ENCODE measurements around the gene EPS8L3. TPM values are rescaled to one million over a fixed set of nuclear protein-coding genes. Genes with fewer than 3 reads are reported as not detected.

The EPS8L3 gene
- total and polyA plus RNA-seq, 11 donors = 0.25 to 0.75 (median 0.30) TPM; not detected in 5

- intact Hi-C loops (cut with DNase I) = no loop called here
- 94 to 97% (median 96%) methylated on average over 4 to 6 of the region's 6 CpGs for WGBS, 4 donors
- ATAC-seq = peak in 1 of 4 donors; percentile 25
Measured at GRCh38 chr1:109807822-109808680, 44.3 kb upstream of the EPS8L3 start.

DNA sequence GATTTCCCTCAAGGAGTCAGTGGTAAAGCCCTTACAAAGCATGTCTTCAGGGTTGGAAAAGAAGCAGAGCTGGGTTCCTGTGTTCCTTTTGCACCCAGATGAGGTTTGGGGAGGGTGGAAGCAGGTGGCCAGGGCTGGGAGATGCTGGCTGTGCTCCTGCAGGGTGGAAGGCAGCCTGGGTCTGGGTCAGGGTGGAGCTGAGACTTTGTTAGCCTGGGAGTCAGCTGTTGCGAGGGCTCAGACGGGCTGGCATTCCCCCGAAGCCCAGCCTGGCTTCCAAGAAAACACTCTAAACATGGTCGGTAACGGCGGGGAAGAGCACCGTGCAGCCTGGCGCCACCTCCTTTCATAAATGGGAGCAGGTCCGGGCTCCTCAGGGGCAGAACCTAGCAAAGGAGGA lies 43.7 kb upstream of the EPS8L3 start:
- no peak for ATAC-seq
- TF ChIP-seq CTCF (IDR thresholded peaks at IDR 0.05) (no peak), POLR2A (IDR thresholded peaks at IDR 0.05) (no peak)
- intact Hi-C loops (cut with DNase I) = no loop called here
- Histone ChIP-seq H3K4me1 (peaks cover 0 to 47% (median 20%) of the 10 kb centered on the region in 12 donors), H3K27me3 (no peaks in the 10 kb centered on the region), H3K27ac (peak overlapping the region in 1 of 12 donors; percentile 39), H3K36me3 (no peaks in the 10 kb centered on the region), H3K9me3 (no peaks in the 10 kb centered on the region), H3K4me3 (no peak overlapping the region)
- DNase-seq = no peak
- 90 to 100% (median 95%) methylated on average over 5 to 9 of the region's 9 CpGs for WGBS, 4 donors

More at GRCh38 chr1:109807822-109808680, 44.3 kb upstream of the EPS8L3 start:
- Histone ChIP-seq H3K4me1 (peaks cover 0 to 42% (median 18%) of the 10 kb centered on the region in 12 donors), H3K9me3 (no peaks in the 10 kb centered on the region), H3K36me3 (no peaks in the 10 kb centered on the region), H3K27ac (no peak overlapping the region), H3K27me3 (no peaks in the 10 kb centered on the region), H3K4me3 (no peak overlapping the region)
- TF ChIP-seq CTCF (IDR thresholded peaks at IDR 0.05) = no peak
- DNase-seq = no peak

- intact Hi-C loops (cut with DNase I) = no loop called here
- Histone ChIP-seq H3K9me3 (no peaks in the 10 kb centered on the region), H3K4me1 (peaks cover 0 to 47% (median 20%) of the 10 kb centered on the region in 12 donors), H3K27ac (peak overlapping the region in 1 of 12 donors; percentile 39), H3K27me3 (no peaks in the 10 kb centered on the region), H3K4me3 (no peak overlapping the region), H3K36me3 (no peaks in the 10 kb centered on the region)
- no peak for DNase-seq
- no peak for TF ChIP-seq POLR2A (IDR thresholded peaks at IDR 0.05)
- TF ChIP-seq CTCF (IDR thresholded peaks at IDR 0.05) = peak in 1 of 12 donors; percentile 11
- 55 to 68% (median 64%) methylated on average over 5 to 6 of the region's 6 CpGs for WGBS, 4 donors
- ATAC-seq = peak in 2 of 4 donors; percentile 14 to 15
Measured at GRCh38 chr1:109806733-109807400, 43.1 kb upstream of the EPS8L3 start.

GRCh38 chr1:109805486-109806165 lies 41.9 kb upstream of the EPS8L3 start:
- Histone ChIP-seq H3K4me1 (peaks cover 0 to 47% (median 20%) of the 10 kb centered on the region in 12 donors), H3K36me3 (no peaks in the 10 kb centered on the region), H3K27ac (no peak overlapping the region), H3K4me3 (no peak overlapping the region), H3K27me3 (no peaks in the 10 kb centered on the region), H3K9me3 (no peaks in the 10 kb centered on the region)
- no peak for TF ChIP-seq POLR2A (IDR thresholded peaks at IDR 0.05)
- no peak for TF ChIP-seq CTCF (IDR thresholded peaks at IDR 0.05)
- ATAC-seq (no peak), DNase-seq (peak in 1 of 5 donors; percentile 11)
- 67 to 79% (median 71%) methylated on average over 7 to 8 of the region's 8 CpGs for WGBS, 4 donors
- intact Hi-C loops (cut with DNase I) = no loop called here

All from heart left ventricle (tissue), 16 donors.